ENCODE measurements around the gene CAVIN2. TPM values are rescaled to one million over a fixed set of nuclear protein-coding genes. Genes with fewer than 3 reads are reported as not detected.

CAVIN2 gene
- total and polyA plus RNA-seq, 9 of the 15 experiments (the other 6 are each of a cell fraction or from before 2014, with no cell fraction given) = 20.6 to 92.4 (median 69.0) TPM

GRCh38 chr2:191833356-191833755 lies 13.5 kb downstream of the CAVIN2 start:
- H2AFZ ChIP-seq (ENCODE audit: low read depth, low read length) = no peak overlapping the region
- H3K4me2 ChIP-seq (ENCODE audit: insufficient read depth, low read length) = peak overlapping the region; percentile 71
- no peaks in the 10 kb centered on the region for H3K27me3 ChIP-seq (ENCODE audit: control insufficient read depth in 2 of 2, insufficient read depth in 2 of 2, low read length in 2 of 2)
- 20% methylated on average over 4 of the region's 4 CpGs for WGBS (ENCODE audit: insufficient coverage, low coverage, missing lambda C conversion rate)
- no peaks in the 10 kb centered on the region for H3K9me1 ChIP-seq (ENCODE audit: control insufficient read depth, insufficient read depth, low read length)
- in situ Hi-C loops (cut with MboI) = loop anchor here (10.0 kb wide), 1 partner anchor 269 kb away; no protein-coding TSS in a partner anchor
- peaks cover 62% of the 10 kb centered on the region for H3K79me2 ChIP-seq (ENCODE audit: control insufficient read depth, insufficient read depth, low read length)
- no TSS peak for BruUV-seq (replicated peaks)
- DNase-seq (ENCODE audit: extremely low read depth in 1 of 4, low spot score in 3 of 4) = no peak
- H3K4me1 ChIP-seq (replicated peaks in 1 of 2; ENCODE audit: control insufficient read depth in 2 of 2, insufficient read depth in 2 of 2, low read length in 2 of 2) = peaks cover 8 to 40% of the 10 kb centered on the region in 2 experiments
- ChIA-PET POLR2A (no interaction called here), CTCF (ENCODE audit: low intra/inter-chr PET ratio) (no interaction called here)
- peak overlapping the region; percentile 95 for H3K27ac ChIP-seq (ENCODE audit: extremely low read depth, low read depth, low read length)
- no peak for FAIRE-seq
- no peaks in the 10 kb centered on the region; the same call in 1 of the 2 replicates for H3K9me3 ChIP-seq (replicated peaks; ENCODE audit: control insufficient read depth, insufficient read depth, low read depth, low read length)
- no peaks in the 10 kb centered on the region for H4K20me1 ChIP-seq (replicated peaks; ENCODE audit: control insufficient read depth, insufficient read depth, low read length)
- intact Hi-C loops (cut with micrococcal nuclease) = loop anchor here (10.0 kb wide), 1 partner anchor 259 kb away; no protein-coding TSS in a partner anchor
- no peak for TF ChIP-seq SRSF9 (IDR thresholded peaks at IDR 0.05; ENCODE audit: borderline replicate concordance, low read depth, low read length)
- TF ChIP-seq MLLT1 (IDR thresholded peaks at IDR 0.05) = 0 out of 4 replicates have a peak, but pooled peaks of 1 of the 2 experiments have one; percentile 11
- no peak for TF ChIP-seq ZNF79 (CRISPR knock-in tag; IDR thresholded peaks at IDR 0.05; ENCODE audit: low read depth)
- TF ChIP-seq, protein P1, sequence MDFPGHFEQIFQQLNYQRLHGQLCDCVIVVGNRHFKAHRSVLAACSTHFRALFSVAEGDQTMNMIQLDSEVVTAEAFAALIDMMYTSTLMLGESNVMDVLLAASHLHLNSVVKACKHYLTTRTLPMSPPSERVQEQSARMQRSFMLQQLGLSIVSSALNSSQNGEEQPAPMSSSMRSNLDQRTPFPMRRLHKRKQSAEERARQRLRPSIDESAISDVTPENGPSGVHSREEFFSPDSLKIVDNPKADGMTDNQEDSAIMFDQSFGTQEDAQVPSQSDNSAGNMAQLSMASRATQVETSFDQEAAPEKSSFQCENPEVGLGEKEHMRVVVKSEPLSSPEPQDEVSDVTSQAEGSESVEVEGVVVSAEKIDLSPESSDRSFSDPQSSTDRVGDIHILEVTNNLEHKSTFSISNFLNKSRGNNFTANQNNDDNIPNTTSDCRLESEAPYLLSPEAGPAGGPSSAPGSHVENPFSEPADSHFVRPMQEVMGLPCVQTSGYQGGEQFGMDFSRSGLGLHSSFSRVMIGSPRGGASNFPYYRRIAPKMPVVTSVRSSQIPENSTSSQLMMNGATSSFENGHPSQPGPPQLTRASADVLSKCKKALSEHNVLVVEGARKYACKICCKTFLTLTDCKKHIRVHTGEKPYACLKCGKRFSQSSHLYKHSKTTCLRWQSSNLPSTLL (IDR thresholded peaks at IDR 0.05) = no peak
- TF ChIP-seq, protein P2, sequence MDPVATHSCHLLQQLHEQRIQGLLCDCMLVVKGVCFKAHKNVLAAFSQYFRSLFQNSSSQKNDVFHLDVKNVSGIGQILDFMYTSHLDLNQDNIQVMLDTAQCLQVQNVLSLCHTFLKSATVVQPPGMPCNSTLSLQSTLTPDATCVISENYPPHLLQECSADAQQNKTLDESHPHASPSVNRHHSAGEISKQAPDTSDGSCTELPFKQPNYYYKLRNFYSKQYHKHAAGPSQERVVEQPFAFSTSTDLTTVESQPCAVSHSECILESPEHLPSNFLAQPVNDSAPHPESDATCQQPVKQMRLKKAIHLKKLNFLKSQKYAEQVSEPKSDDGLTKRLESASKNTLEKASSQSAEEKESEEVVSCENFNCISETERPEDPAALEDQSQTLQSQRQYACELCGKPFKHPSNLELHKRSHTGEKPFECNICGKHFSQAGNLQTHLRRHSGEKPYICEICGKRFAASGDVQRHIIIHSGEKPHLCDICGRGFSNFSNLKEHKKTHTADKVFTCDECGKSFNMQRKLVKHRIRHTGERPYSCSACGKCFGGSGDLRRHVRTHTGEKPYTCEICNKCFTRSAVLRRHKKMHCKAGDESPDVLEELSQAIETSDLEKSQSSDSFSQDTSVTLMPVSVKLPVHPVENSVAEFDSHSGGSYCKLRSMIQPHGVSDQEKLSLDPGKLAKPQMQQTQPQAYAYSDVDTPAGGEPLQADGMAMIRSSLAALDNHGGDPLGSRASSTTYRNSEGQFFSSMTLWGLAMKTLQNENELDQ (CRISPR knock-in tag; IDR thresholded peaks at IDR 0.05; ENCODE audit: borderline replicate concordance) = no peak
- TF ChIP-seq DNMT1 (IDR thresholded peaks at IDR 0.05) = no peak
- TF ChIP-seq CTBP1 (IDR thresholded peaks at IDR 0.05; ENCODE audit: borderline replicate concordance) = no peak
- H3K4me3 ChIP-seq = peak overlapping the region; percentile 28; the same call in 1 of the 2 replicates
- H3K9ac ChIP-seq (ENCODE audit: insufficient read depth in 1 of 2, low read depth in 2 of 2, low read length in 2 of 2) = peak overlapping the region in 1 of 2 experiments; percentile 76; a peak in 2 of 4 replicates
- H3K36me3 ChIP-seq (ENCODE audit: control insufficient read depth, insufficient read depth, low read length) = peaks cover 33% of the 10 kb centered on the region
- no peak for ATAC-seq

Measured in K562 (cell line).